ENCODE data around the gene PIEZO2. TPM values are rescaled to one million over a fixed set of nuclear protein-coding genes. Genes with fewer than 3 reads are reported as not detected.

The PIEZO2 gene
- total and polyA plus RNA-seq, 10 donors = 0.42 to 13.0 (median 8.0) TPM

- H3K4me1 ChIP-seq = no peaks in the 10 kb centered on the region
- DNase-seq = no peak
- H3K27me3 ChIP-seq (replicated peaks in 1 of 7) = peaks cover 0 to 4% (median 0%) of the 10 kb centered on the region in 7 donors
- no peak overlapping the region for H3K4me3 ChIP-seq
- 83 to 95% (median 85%) methylated on average over 5 of the region's 5 CpGs for WGBS, 5 donors
- no peaks in the 10 kb centered on the region for H3K36me3 ChIP-seq
- H3K27ac ChIP-seq = no peak overlapping the region
- TF ChIP-seq CTCF (IDR thresholded peaks at IDR 0.05 in 8 of 11, conservative IDR thresholded peaks at IDR 0.05 in 3 of 11) (no peak), POLR2A (IDR thresholded peaks at IDR 0.05) (no peak), POLR2AphosphoS5 (IDR thresholded peaks at IDR 0.05) (no peak)
- intact Hi-C loops (cut with DNase I; ENCODE audit: low total_unique reads) = no loop called here
- peaks cover 0 to 14% (median 5%) of the 10 kb centered on the region in 8 donors for H3K9me3 ChIP-seq
Measured at GRCh38 chr18:10864722-10865121, 284.6 kb downstream of the PIEZO2 start.

- Histone ChIP-seq H3K4me3 (no peak overlapping the region), H3K27me3 (replicated peaks in 1 of 7) (peaks cover 0 to 4% (median 0%) of the 10 kb centered on the region in 7 donors), H3K27ac (no peak overlapping the region), H3K36me3 (no peaks in the 10 kb centered on the region), H3K9me3 (peaks cover 0 to 14% (median 5%) of the 10 kb centered on the region in 8 donors), H3K4me1 (no peaks in the 10 kb centered on the region)
- 77 to 87% (median 80%) methylated on average over 2 of the region's 2 CpGs for WGBS, 5 donors
- TF ChIP-seq CTCF (IDR thresholded peaks at IDR 0.05 in 8 of 11, conservative IDR thresholded peaks at IDR 0.05 in 3 of 11) (no peak), POLR2AphosphoS5 (IDR thresholded peaks at IDR 0.05) (no peak), POLR2A (IDR thresholded peaks at IDR 0.05) (no peak)
- intact Hi-C loops (cut with DNase I; ENCODE audit: low total_unique reads) = no loop called here
- DNase-seq = no peak
Measured at GRCh38 chr18:10863026-10863425, 286.3 kb downstream of the PIEZO2 start.

- Histone ChIP-seq H3K4me1 (no peaks in the 10 kb centered on the region), H3K27ac (no peak overlapping the region), H3K27me3 (replicated peaks in 1 of 7) (peaks cover 0 to 4% (median 0%) of the 10 kb centered on the region in 7 donors), H3K36me3 (no peaks in the 10 kb centered on the region), H3K9me3 (peaks cover 0 to 14% (median 5%) of the 10 kb centered on the region in 8 donors), H3K4me3 (no peak overlapping the region)
- intact Hi-C loops (cut with DNase I; ENCODE audit: low total_unique reads) = no loop called here
- 61 to 78% (median 73%) methylated on average over 6 of the region's 6 CpGs for WGBS, 5 donors
- DNase-seq = no peak
- TF ChIP-seq CTCF (IDR thresholded peaks at IDR 0.05 in 8 of 11, conservative IDR thresholded peaks at IDR 0.05 in 3 of 11) = no peak
- no peak for TF ChIP-seq POLR2AphosphoS5 (IDR thresholded peaks at IDR 0.05)
Measured at GRCh38 chr18:10860928-10861327, 288.4 kb downstream of the PIEZO2 start.

- H3K4me3 ChIP-seq = no peak overlapping the region
- no peak overlapping the region for H3K27ac ChIP-seq
- TF ChIP-seq POLR2AphosphoS5 (IDR thresholded peaks at IDR 0.05) (no peak), POLR2A (IDR thresholded peaks at IDR 0.05) (no peak), CTCF (IDR thresholded peaks at IDR 0.05 in 8 of 11, conservative IDR thresholded peaks at IDR 0.05 in 3 of 11) (no peak)
- H3K27me3 ChIP-seq (replicated peaks in 1 of 7) = peaks cover 0 to 4% (median 0%) of the 10 kb centered on the region in 7 donors
- H3K9me3 ChIP-seq = peaks cover 0 to 14% (median 5%) of the 10 kb centered on the region in 8 donors
- WGBS, 5 donors = 79 to 89% (median 83%) methylated on average over 4 of the region's 4 CpGs
- intact Hi-C loops (cut with DNase I; ENCODE audit: low total_unique reads) = no loop called here
- no peaks in the 10 kb centered on the region for H3K36me3 ChIP-seq
- DNase-seq = no peak
- no peaks in the 10 kb centered on the region for H3K4me1 ChIP-seq
Measured at GRCh38 chr18:10860382-10860781, 289.0 kb downstream of the PIEZO2 start.

All from spleen (tissue), 11 donors.